Endothelial cell of umbilical vein (primary cell): Measurements from ENCODE around the gene CD58. TPM values are rescaled to one million over a fixed set of nuclear protein-coding genes. Genes with fewer than 3 reads are reported as not detected.

ENCODE experiments used
- BruUV-seq: library from RNA; stranded (reverse); fragments of 400-500 nt; replicated peaks from 2 replicates; lab custom pipeline; 2021; lab: Mats Ljungman, UMichigan
- CTCF ChIA-PET: fragments of 300-600, 350-600 bp; sonication (Branson Sonifier 250); formaldehyde crosslinking; loops from one replicate; lab custom pipeline; 2021; ENCODE audit warnings: antibody characterized with exemption, inconsistent platforms; lab: Charles Lee
- POLR2A ChIA-PET: fragments of 300-600, 350-600 bp; sonication (Branson Sonifier 250); formaldehyde crosslinking; loops from one replicate; lab custom pipeline; 2021; ENCODE audit warnings: antibody characterized with exemption, inconsistent platforms; lab: Charles Lee
- DNase-seq: peaks from one replicate; pipeline ENCODE4 v3.0.0-alpha.2; 2011; ENCODE audit warnings: low read depth, low spot score
- FAIRE-seq: peaks from 2 replicates; lab custom pipeline; 2011; peaks lifted over from hg19 to GRCh38; lab: Jason Lieb, UNC
- H2AFZ ChIP-seq: 2 replicates; pipeline ENCODE4 v1.6.0; 2012; ENCODE audit warnings: low read depth, low read length, control low read depth, inconsistent platforms
- H3K27ac ChIP-seq: 2 replicates; pipeline ENCODE4 v1.5.1; 2011; ENCODE audit warnings: low read depth, mild to moderate bottlenecking, control low read depth, low read length, moderate library complexity; ENCODE audit not compliant: insufficient read depth
- H3K27me3 ChIP-seq, 2 experiments: 2 replicates each; pipeline versions ENCODE4 v1.6.0 to v1.6.1; 2011; ENCODE audit warnings: low read length in 2 of 2, mixed read lengths in 1 of 2; ENCODE audit not compliant: control insufficient read depth in 2 of 2, insufficient read depth in 2 of 2
- H3K36me3 ChIP-seq, 2 experiments: 2 replicates in 1 of 2; 3 replicates in 1 of 2; pipeline ENCODE4 v1.5.1; 2011; ENCODE audit warnings: low read length in 2 of 2, mild to moderate bottlenecking in 1 of 2, moderate library complexity in 1 of 2; ENCODE audit not compliant: control insufficient read depth in 2 of 2, insufficient read depth in 2 of 2; ENCODE audit errors: extremely low read depth in 1 of 2
- H3K4me1 ChIP-seq: 3 replicates; pipeline ENCODE4 v1.5.1; 2011; ENCODE audit warnings: mild to moderate bottlenecking, low read length; ENCODE audit not compliant: control insufficient read depth, insufficient read depth; ENCODE audit errors: extremely low read depth
- H3K4me2 ChIP-seq: 2 replicates; pipeline ENCODE4 v1.6.1; 2011; ENCODE audit warnings: low read length, control low read depth, mixed read lengths; ENCODE audit not compliant: insufficient read depth
- H3K4me3 ChIP-seq, 3 experiments: fragments of 200-600 bp in 1 of 3; sonication (generic), shearing (Covaris generic) in 1 of 3; replicated peaks in 1 of 3; 2 replicates each; pipeline ENCODE4 v1.5.1; 2011 to 2016; ENCODE audit warnings: control low read depth in 3 of 3, low read length in 3 of 3, mild to moderate bottlenecking in 2 of 3, inconsistent platforms in 1 of 3, low read depth in 1 of 3, moderate library complexity in 1 of 3; ENCODE audit not compliant: insufficient read depth in 1 of 3
- H3K79me2 ChIP-seq: 2 replicates; pipeline ENCODE4 v1.6.0; 2012; ENCODE audit warnings: low read length, inconsistent platforms; ENCODE audit not compliant: control insufficient read depth, insufficient read depth
- H3K9ac ChIP-seq: replicated peaks from 2 replicates; pipeline ENCODE3; 2011; ENCODE audit warnings: low read length, control low read depth; ENCODE audit not compliant: insufficient read depth; ENCODE audit errors: extremely low read depth
- H3K9me1 ChIP-seq: replicated peaks from 3 replicates; pipeline ENCODE4 v1.6.0; 2011; ENCODE audit warnings: mild to moderate bottlenecking, low read length; ENCODE audit not compliant: control insufficient read depth, insufficient read depth; ENCODE audit errors: extremely low read depth
- H3K9me3 ChIP-seq: replicated peaks from 2 replicates; pipeline ENCODE4 v1.5.1; 2012; ENCODE audit warnings: low read length, inconsistent platforms; ENCODE audit not compliant: control insufficient read depth, insufficient read depth
- H4K20me1 ChIP-seq: replicated peaks from 2 replicates; pipeline ENCODE3; 2011; ENCODE audit warnings: mild to moderate bottlenecking, low read length; ENCODE audit not compliant: control insufficient read depth, insufficient read depth; ENCODE audit errors: extremely low read depth
- EZH2 ChIP-seq: IDR thresholded peaks from 2 replicates; pipeline ENCODE4 v1.6.1; 2012; ENCODE audit warnings: borderline replicate concordance, low read depth, mild to moderate bottlenecking, moderate library complexity, low read length, inconsistent platforms; ENCODE audit not compliant: severe bottlenecking
- FOS ChIP-seq: IDR thresholded peaks from 2 replicates; pipeline ENCODE4 v1.6.1; 2011; ENCODE audit warnings: mild to moderate bottlenecking, low read length, moderate library complexity, borderline replicate concordance; ENCODE audit not compliant: insufficient read depth
- GATA2 ChIP-seq: IDR thresholded peaks from 2 replicates; pipeline ENCODE4 v1.7.0; 2011; ENCODE audit warnings: low read depth, mild to moderate bottlenecking, moderate library complexity, mixed read lengths, low read length; ENCODE audit not compliant: insufficient read length, insufficient read depth
- JUN ChIP-seq: IDR thresholded peaks from 2 replicates; pipeline ENCODE4 v1.6.1; 2011; ENCODE audit warnings: borderline replicate concordance, low read depth; ENCODE audit not compliant: insufficient read length, insufficient read depth
- MYC ChIP-seq: IDR thresholded peaks from one replicate; pipeline ENCODE4 v1.6.1; 2011; ENCODE audit warnings: mild to moderate bottlenecking, low read depth, low read length
- POLR2AphosphoS5 ChIP-seq: IDR thresholded peaks from 2 replicates; pipeline ENCODE4 v1.6.1; 2012; ENCODE audit warnings: low read depth, mild to moderate bottlenecking, control low read depth, low read length, moderate library complexity; ENCODE audit not compliant: insufficient read depth
- dilution Hi-C: fragments of 300-500 bp; cut with MboI; formaldehyde crosslinking; loops from one replicate; pipeline ENCODE4 v1.15.0; 2019; ENCODE audit warnings: low sequenced_read_pairs; ENCODE audit not compliant: extremely low pct_ligation_motif_present
- intact Hi-C: fragments of 100-400 bp; cut with micrococcal nuclease; formaldehyde crosslinking; loops from one replicate; pipeline ENCODE4 v1.10.0; 2022
- polyA plus RNA-seq, 4 experiments: library from polyadenylated mRNA; depleted of rRNA in 3 of 4; stranded (reverse) in 3 of 4; unstranded in 1 of 4; fragments of >200 nt; gene quantifications; 2 replicates each; pipeline versions ENCODE4 v1.2.1 to v1.2.3, GENCODE V29; 2011 to 2012; ENCODE audit warnings: missing spikeins in 1 of 4
- total RNA-seq: library from RNA; stranded (reverse); gene quantifications from 2 replicates; pipeline ENCODE4 v1.2.3, GENCODE V29; 2021
- TF ChIP-seq, protein P1 (sequence below), 2 donors: IDR thresholded peaks; 1 replicate in 1 of 2; 2 replicates in 1 of 2; pipeline ENCODE4 v1.5.1; 2011; ENCODE audit warnings: low read length in 2 of 2, mild to moderate bottlenecking in 2 of 2, moderate library complexity in 2 of 2, control low read depth in 1 of 2, inconsistent platforms in 1 of 2, low read depth in 1 of 2; ENCODE audit not compliant: insufficient read depth in 1 of 2; ENCODE audit errors: extremely low read depth in 1 of 2
- TF ChIP-seq, protein P2 (sequence below): IDR thresholded peaks from 2 replicates; pipeline ENCODE4 v1.6.1; 2011; ENCODE audit not compliant: insufficient read depth, insufficient read length

Gene CD58
- total and polyA plus RNA-seq, 2 donors (not counting 3 experiments of a cell fraction or from before 2014, with no cell fraction given): 9.8 to 12.7 TPM

DNA sequence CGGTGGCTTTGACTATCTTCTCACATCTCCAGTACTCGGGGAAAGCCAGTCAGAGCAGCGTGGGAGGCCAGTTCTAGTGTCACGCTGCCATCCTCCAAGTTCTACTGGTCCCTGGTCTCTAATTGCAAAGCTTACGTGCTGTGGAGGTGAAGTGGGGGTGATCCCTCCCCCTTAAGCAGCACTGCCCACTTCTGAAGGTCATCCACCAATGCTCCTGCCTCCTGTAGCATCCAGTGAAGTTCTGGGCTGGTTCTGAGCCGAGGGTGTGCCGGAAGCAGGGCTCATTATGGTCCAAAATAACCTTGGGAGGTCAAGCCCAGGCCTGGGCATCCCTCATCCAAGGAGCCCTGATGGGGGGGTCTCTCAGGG lies 95.0 kb downstream of the CD58 start:
- H3K9ac ChIP-seq: no peak overlapping the region
- H3K9me1 ChIP-seq: no peaks in the 10 kb centered on the region
- DNase-seq: no peak
- no peaks in the 10 kb centered on the region for H3K36me3 ChIP-seq
- intact Hi-C loops: no loop called here
- TF ChIP-seq EZH2 (no peak), JUN (no peak), GATA2 (no peak), FOS (no peak), MYC (no peak), POLR2AphosphoS5 (no peak)
- TF ChIP-seq, protein P1, sequence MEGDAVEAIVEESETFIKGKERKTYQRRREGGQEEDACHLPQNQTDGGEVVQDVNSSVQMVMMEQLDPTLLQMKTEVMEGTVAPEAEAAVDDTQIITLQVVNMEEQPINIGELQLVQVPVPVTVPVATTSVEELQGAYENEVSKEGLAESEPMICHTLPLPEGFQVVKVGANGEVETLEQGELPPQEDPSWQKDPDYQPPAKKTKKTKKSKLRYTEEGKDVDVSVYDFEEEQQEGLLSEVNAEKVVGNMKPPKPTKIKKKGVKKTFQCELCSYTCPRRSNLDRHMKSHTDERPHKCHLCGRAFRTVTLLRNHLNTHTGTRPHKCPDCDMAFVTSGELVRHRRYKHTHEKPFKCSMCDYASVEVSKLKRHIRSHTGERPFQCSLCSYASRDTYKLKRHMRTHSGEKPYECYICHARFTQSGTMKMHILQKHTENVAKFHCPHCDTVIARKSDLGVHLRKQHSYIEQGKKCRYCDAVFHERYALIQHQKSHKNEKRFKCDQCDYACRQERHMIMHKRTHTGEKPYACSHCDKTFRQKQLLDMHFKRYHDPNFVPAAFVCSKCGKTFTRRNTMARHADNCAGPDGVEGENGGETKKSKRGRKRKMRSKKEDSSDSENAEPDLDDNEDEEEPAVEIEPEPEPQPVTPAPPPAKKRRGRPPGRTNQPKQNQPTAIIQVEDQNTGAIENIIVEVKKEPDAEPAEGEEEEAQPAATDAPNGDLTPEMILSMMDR (IDR thresholded peaks at IDR 0.05; ENCODE audit: extremely low read depth in 1 of 2, insufficient read depth in 1 of 2, low read depth in 1 of 2, low read length in 2 of 2): no peak
- TF ChIP-seq, protein P2, sequence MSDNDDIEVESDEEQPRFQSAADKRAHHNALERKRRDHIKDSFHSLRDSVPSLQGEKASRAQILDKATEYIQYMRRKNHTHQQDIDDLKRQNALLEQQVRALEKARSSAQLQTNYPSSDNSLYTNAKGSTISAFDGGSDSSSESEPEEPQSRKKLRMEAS: no peak
- no peak overlapping the region for H3K27ac ChIP-seq
- dilution Hi-C loops: loop anchor here (25.0 kb wide), 1 partner anchor 89 kb away; no protein-coding TSS in a partner anchor
- no peaks in the 10 kb centered on the region for H4K20me1 ChIP-seq
- H3K4me2 ChIP-seq: no peak overlapping the region
- H2AFZ ChIP-seq: no peak overlapping the region
- H3K9me3 ChIP-seq: no peaks in the 10 kb centered on the region
- H3K27me3 ChIP-seq: no peaks in the 10 kb centered on the region
- ChIA-PET POLR2A (no interaction called here), CTCF (interaction anchor here (5.2 kb wide), 1 partner anchor 9 kb away, joined by 38 read pairs; no protein-coding TSS in a partner anchor)
- H3K4me1 ChIP-seq: no peaks in the 10 kb centered on the region
- FAIRE-seq: no peak
- no peak overlapping the region for H3K4me3 ChIP-seq
- no peaks in the 10 kb centered on the region for H3K79me2 ChIP-seq
- no TSS peak for BruUV-seq
